AG04450 (cell line): Measurements from ENCODE around the gene LRP2BP. TPM values are rescaled to one million over a fixed set of nuclear protein-coding genes. Genes with fewer than 3 reads are reported as not detected.

ENCODE experiments used
- CTCF ChIA-PET: fragments of 300-600, 350-600 bp; formaldehyde crosslinking; extraction: SDS; loops from one replicate; lab custom pipeline; 2022; ENCODE audit warnings: antibody characterized with exemption, inconsistent platforms; lab: Charles Lee
- POLR2A ChIA-PET: fragments of 350-600 bp; formaldehyde crosslinking; extraction: SDS; loops from one replicate; lab custom pipeline; 2021; ENCODE audit warnings: antibody characterized with exemption, inconsistent platforms; lab: Yijun Ruan, JAX
- DNase-seq: peaks from one replicate; pipeline ENCODE4 v3.0.0-alpha.2; 2011; ENCODE audit warnings: low read depth, low spot score
- H3K27ac ChIP-seq: one replicate; pipeline ENCODE4 v1.5.1; 2012; ENCODE audit warnings: low read depth, low read length, control low read depth
- H3K27me3 ChIP-seq: one replicate; pipeline ENCODE4 v1.6.0; 2012; ENCODE audit warnings: low read length; ENCODE audit not compliant: control insufficient read depth, insufficient read depth
- H3K4me3 ChIP-seq: 2 replicates; pipeline ENCODE4 v1.5.1; 2011; ENCODE audit warnings: mild to moderate bottlenecking, low read depth, low read length, control low read depth
- H3K9me3 ChIP-seq: 2 replicates; pipeline ENCODE4 v1.5.1; 2012; ENCODE audit warnings: low read length; ENCODE audit not compliant: control insufficient read depth, insufficient read depth
- polyA plus RNA-seq: library from polyadenylated mRNA; depleted of rRNA; stranded (reverse); fragments of >200 nt; gene quantifications from 2 replicates; pipeline ENCODE4 v1.2.3, GENCODE V29; 2011
- TF ChIP-seq, protein P1 (sequence below): IDR thresholded peaks from 2 replicates; pipeline ENCODE4 v1.5.1; 2011; ENCODE audit warnings: low read depth, low read length, control low read depth, inconsistent platforms

The LRP2BP gene
- polyA plus RNA-seq, 1 experiment = 0.05 TPM

DNA sequence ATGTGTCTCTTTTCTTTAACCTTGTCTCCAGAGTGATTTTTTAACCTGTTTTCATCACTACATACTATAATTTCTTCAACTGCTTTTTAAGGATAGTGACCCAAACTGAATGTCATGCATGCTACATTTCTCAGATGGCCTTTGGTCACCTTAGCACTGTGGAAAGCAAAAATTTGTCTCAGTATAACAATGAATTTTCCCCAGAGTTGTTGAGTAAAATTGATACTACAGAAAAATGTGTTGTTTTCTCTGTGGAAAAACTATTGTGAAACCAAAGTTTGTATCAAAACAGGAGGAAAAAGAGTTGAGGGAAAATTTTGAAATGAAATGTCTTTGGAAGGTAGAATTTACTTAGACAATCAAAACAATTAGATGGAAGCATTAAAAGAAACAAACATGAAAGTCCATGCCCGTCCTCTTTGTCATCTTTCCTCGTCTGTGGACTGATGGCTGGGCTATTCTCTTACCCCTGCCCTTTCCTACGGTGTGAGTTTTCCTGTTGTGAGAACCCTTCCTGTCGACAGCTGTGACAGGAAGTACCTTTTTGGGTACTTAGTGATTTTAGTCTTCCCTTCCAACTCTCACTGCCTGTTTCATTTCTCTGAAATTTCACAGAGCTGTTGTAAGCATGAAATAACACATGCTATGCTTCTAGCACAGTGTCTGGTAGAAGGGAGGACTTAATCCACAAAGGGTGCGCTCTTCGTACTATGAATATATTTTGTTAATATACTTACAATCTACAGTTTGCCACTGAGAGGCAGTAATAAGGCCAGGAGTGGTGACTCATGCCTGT, 50.8 kb downstream of the LRP2BP start:
- H3K9me3 ChIP-seq = no peaks in the 10 kb centered on the region
- no peaks in the 10 kb centered on the region for H3K27me3 ChIP-seq
- ChIA-PET POLR2A (no interaction called here), CTCF (interaction anchor here (0.6 to 1.0 kb wide), 2 partner anchors 16 to 597 kb away, joined by 3 to 4 read pairs; no protein-coding TSS in a partner anchor)
- H3K27ac ChIP-seq = no peak overlapping the region
- DNase-seq = no peak
- no peak overlapping the region for H3K4me3 ChIP-seq
- TF ChIP-seq, protein P1, sequence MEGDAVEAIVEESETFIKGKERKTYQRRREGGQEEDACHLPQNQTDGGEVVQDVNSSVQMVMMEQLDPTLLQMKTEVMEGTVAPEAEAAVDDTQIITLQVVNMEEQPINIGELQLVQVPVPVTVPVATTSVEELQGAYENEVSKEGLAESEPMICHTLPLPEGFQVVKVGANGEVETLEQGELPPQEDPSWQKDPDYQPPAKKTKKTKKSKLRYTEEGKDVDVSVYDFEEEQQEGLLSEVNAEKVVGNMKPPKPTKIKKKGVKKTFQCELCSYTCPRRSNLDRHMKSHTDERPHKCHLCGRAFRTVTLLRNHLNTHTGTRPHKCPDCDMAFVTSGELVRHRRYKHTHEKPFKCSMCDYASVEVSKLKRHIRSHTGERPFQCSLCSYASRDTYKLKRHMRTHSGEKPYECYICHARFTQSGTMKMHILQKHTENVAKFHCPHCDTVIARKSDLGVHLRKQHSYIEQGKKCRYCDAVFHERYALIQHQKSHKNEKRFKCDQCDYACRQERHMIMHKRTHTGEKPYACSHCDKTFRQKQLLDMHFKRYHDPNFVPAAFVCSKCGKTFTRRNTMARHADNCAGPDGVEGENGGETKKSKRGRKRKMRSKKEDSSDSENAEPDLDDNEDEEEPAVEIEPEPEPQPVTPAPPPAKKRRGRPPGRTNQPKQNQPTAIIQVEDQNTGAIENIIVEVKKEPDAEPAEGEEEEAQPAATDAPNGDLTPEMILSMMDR = no peak

DNA sequence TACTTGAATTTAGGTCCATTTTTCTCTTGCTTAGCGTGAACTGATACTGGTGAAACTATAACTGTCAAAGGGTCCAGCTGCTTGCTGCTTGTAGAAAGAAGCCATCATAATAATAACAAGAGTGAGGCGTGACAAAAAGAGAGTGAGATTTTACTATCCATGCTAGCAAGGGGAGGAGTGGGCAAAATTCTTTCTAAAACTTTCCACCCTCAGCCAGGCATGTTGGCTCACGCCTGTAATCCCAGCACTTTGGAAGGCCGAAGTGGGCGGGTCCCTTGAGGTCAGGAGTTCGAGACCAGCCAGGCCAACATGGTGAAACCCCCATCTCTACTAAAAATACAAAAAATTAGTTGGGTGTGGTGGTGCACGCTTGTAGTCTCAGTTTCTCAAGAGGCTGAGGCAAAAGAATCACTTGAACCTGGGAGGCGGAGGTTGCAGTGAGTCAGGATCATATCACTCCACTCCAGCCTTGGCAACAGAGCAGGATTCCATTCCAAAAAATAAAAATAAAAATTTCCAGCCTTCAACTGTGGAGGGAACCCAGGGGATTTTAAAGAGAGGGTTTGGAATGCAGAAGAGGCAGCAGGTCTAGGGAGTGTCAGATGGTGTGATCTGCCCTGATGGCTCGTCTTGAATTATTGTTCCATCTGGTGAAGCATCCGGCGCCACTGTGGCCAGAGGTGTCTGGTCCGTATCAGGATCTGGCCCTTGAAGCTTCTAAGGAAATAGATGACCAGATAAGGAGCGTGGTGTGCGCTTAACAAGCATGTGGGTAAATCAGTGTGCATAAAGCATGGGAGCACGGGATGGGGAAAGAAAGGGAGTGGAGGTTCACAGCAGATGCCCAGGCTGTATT, 51.8 kb downstream of the LRP2BP start:
- H3K4me3 ChIP-seq = no peak overlapping the region
- CTCF ChIA-PET = interaction anchor here (1.0 kb wide), 1 partner anchor 15 kb away, joined by 3 read pairs; no protein-coding TSS in a partner anchor

DNA sequence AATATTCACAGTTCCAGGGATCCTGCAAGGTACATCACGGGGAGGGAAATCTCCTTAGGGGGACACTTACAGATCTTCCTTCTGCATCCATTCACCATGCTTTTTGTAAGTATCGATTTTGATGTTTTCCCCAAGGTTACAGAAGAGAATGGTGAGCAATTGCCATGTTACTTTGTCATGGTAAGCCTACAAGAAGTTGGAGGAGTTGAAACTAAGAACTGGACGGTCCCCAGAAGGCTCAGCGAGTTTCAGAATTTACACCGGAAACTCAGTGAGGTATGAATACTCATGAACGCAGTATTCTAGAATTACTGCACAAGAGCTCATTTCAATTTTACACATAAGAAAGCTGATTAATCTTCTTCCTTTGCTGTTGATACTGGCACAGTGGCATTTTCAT, 53.9 kb downstream of the LRP2BP start:
- H3K27ac ChIP-seq = no peak overlapping the region
- CTCF ChIA-PET = interaction anchor here (0.7 kb wide), 1 partner anchor 9 kb away, joined by 3 read pairs; no protein-coding TSS in a partner anchor

More for the DNA sequence above, 51.8 kb downstream of the LRP2BP start:
- H3K9me3 ChIP-seq = no peaks in the 10 kb centered on the region
- POLR2A ChIA-PET = no interaction called here
- TF ChIP-seq, protein P1 = no peak
- H3K27me3 ChIP-seq = no peaks in the 10 kb centered on the region
- no peak for DNase-seq
- H3K27ac ChIP-seq = no peak overlapping the region

DNA sequence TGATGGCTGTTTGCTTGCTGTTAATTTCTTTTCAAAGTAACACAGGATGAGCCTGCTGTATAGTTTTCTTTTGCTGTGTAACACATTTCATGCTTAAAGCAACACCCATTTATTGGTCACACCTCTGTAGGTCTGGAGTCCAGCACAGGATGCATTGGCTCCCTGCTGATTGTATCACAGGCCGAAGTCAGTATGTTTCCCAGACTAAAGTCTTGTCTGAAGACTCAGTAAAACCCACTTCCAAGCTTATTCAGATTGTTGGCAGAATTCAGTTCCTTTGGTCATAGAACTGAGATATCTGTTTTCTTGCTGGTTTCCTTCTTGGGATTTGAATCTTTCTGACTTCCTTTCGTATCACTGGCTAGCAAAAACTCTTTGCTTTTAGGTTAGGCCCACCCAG, 54.3 kb downstream of the LRP2BP start:
- POLR2A ChIA-PET = no interaction called here
- H3K27ac ChIP-seq = no peak overlapping the region
- H3K9me3 ChIP-seq = no peaks in the 10 kb centered on the region
- DNase-seq = no peak
- CTCF ChIA-PET = no interaction called here
- no peaks in the 10 kb centered on the region for H3K27me3 ChIP-seq
- TF ChIP-seq, protein P1 = no peak
- no peak overlapping the region for H3K4me3 ChIP-seq

More for the DNA sequence above, 53.9 kb downstream of the LRP2BP start:
- Histone ChIP-seq H3K27me3 (no peaks in the 10 kb centered on the region), H3K4me3 (no peak overlapping the region), H3K9me3 (no peaks in the 10 kb centered on the region)
- TF ChIP-seq, protein P1 = no peak
- DNase-seq = no peak
- POLR2A ChIA-PET = no interaction called here
